NOMO-1 treated with dmso at 0.1 percent for 144 hours (cell line): Measurements from ENCODE around the gene DNAH9.
"Not testable (repeated sequence)": the region's sequence is repeated elsewhere in the genome, so short reads cannot be mapped to it uniquely, and the experiment has no call there.

ENCODE experiments used
- DNase-seq: peaks from one replicate; lab custom pipeline; 2025; ENCODE audit not compliant: unreplicated experiment; lab: John Stamatoyannopoulos, UW

The DNAH9 gene

DNA sequence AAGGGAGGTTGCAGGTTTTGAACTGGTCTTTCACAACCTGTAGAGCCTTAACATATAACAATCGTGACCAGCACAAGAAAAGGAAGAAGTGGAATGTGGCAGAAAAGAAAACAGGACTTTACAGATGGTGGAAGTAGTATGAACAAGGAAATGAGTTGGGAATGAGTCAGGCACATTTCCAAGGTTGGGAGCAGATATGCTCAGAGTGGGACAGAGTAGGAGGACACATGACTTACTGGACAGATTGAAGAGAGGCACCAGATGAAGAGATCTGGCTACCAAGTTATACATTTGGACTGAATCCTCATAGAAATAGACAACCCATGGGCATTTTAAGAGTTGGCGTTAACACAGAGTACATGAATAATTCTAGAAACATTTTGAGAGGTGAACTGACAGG is 303.7 kb downstream of the DNAH9 start:
- no peak for DNase-seq

DNA sequence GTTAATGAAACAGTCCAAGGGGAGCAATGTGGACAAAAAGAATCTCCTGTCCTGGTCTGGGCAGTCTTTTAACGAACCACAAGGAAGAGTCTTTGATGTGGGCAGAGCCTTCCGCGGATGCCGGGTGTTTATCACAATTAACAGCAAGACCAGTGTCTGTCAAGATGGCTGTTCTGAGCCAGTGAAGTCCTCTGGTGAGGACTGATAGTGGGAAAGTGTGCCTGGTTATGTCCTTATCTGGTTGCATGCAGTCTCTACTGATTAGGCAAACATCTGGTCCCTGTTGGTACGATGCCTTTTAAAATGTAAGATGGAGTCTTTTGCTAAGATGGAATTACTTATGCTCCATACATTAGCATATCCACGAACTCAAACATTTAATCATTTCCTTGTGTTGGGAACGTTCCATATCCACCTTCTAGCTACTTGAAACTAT is 310.5 kb downstream of the DNAH9 start:
- no peak for DNase-seq

DNA sequence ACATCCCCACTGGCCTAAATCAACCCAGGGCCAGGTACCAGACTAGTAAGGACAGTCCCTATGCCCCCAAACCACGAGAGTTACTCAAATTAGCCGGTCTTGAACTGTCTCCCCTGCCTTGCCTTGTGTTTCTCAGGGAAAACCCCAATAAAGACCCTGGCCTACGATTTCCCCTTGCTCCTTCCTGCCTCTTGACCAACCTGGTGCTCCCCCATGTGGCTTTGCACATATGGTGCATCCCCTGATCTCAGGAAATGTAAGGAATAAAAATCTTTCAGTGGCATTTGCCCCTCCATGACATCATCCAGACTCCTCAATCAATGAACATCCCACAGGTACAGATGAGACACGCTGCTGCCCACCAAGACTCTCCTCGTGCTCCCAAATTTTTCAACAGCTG is 311.1 kb downstream of the DNAH9 start:
- no peak for DNase-seq

DNA sequence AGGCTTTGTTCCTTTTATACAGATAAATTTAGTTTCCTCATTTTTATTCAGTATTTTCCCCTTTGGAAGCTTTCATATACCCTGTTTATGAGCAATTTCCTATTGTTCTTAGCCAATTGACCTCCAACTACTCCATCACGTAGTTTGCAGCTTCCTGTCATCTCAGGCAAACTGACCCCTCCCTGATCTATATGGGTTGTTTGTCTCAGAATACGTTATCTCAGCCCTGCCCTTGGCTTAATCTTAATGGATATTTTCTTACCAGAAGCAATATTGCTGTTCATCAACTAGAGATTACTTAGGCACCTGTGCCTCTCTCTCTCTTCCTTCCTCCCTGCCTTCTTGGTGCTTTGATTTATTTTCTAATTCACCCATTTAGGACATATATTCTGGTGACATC is 317.8 kb downstream of the DNAH9 start:
- DNase-seq = no peak

DNA sequence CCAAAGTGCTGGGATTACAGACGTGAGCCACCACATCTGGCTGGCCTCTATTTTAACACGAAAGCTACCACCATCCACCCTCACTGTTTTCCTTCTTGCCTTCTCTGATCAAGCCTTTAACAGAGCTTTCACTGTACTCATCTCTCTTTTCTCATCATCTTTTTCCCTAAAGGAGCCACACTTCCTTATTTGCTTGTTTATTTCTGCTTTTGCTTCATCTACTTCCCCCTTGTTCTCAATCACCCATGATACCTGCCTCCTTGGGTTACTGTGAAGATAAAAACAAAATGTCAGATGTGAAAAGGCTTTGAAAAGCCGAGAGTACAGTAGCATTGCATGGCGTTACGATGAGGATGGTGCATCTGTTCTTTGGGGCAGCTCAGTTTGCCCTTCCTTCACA is 319.1 kb downstream of the DNAH9 start:
- DNase-seq = no peak

DNA sequence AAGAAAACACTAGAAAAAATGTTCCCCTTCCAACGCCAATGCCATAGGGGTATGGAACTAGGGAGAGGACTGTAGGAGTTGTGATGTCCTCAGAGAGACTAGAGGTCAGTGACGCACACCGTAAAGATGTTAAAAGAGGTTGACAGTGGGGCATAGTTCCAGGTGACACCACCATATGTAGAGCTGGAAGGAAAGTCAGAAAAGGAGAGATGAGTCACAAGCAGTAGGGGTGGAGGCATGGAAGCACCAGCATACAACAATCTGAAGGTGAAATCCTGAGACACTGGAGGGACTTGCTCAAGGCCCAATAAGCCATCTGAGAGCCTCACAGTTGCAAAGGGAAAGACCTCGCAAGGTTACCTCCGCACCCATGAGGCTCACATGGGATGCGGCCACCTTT is 323.0 kb downstream of the DNAH9 start:
- DNase-seq = no peak

DNA sequence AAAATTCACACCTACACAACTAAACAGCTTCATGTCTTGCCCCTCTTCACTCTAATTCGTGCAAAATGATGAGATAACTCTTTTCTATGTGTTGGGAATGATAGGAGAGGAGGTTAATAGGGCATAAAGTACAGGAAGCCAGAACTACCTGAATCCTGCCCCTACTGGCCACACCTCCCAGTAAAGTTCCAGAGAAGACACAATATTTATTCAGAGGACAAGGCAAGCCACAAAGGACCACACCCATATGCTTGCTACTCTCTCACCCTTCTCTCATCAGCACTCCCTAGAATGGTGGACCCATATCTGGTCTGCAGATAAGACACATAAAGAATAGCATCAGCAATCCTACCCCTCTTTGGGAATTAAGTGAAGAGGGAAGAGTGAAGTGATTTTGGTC is 324.4 kb downstream of the DNAH9 start:
- no peak for DNase-seq

DNA sequence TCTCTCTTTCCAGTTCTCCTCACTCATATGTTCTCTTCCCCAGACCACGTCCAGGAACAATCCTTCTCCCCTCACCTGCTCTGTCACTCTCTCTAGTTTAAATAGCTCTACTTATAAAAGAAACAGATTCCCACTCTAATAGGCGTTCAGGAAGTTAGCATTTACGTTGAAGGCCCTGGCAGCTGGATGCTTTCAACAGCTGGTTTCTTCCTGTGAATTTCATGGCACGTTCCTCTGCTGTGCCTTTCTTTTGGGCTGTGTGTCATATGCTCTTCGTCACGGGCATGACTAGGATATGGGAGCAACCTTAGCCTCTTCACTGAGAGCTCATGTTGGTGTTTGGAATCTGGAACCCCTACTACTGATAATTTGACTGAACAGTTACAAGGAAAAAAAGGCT is 325.8 kb downstream of the DNAH9 start:
- no peak for DNase-seq

DNA sequence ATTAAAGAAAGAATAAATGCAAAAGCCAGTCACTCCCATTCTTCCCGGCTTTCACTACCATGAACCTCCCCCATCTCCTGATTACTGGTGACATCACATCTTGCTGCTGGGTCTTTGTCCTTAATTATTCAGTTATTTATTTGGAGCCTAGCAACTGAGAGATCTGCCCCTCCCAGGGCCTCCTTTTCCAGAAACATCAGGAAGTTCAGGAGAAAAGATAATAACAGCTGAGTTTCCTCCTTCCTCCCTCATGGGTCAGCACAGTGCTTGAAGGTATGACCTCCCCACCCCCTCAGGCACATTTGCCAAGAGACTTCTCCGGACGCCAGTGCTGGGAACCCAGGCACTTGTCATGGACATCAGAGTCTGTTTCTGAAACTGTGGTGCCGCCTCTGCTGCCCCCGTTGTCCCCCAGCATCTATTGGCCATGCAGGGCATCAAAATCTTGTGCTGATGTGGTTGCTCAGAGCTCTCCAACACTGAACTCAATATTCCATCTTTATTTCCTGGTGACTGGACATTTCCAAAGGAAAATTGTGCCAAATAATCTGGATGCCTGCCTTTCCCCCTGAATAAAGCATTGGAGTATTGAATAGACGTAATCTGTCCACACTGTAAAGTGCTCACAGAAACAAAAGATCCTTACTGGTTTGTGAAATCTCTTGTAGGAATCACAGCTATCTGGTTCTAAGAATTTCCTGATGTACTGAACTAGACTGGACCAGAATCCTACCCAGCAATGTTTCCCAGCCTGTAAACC is 327.2 kb downstream of the DNAH9 start:
- no peak for DNase-seq

DNA sequence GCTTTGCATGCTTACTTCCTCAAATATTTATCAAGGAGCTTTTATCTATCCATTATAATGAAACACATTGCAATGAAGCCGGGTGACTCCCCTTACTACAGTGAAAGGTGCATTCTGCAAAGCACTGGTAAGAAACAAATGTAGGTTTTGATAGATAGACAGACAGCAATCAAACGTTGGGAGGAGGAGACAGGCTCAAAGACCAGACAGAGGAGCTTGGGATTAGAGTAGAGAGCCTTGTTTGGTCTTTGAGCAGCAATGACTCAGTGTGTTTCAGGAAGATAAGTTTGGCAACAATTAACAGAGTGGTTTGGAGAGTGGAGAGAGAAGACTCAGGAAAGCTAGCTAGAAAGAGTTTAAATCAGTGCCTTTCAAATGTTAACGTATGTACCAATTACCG is 330.2 kb downstream of the DNAH9 start:
- DNase-seq = no peak

DNA sequence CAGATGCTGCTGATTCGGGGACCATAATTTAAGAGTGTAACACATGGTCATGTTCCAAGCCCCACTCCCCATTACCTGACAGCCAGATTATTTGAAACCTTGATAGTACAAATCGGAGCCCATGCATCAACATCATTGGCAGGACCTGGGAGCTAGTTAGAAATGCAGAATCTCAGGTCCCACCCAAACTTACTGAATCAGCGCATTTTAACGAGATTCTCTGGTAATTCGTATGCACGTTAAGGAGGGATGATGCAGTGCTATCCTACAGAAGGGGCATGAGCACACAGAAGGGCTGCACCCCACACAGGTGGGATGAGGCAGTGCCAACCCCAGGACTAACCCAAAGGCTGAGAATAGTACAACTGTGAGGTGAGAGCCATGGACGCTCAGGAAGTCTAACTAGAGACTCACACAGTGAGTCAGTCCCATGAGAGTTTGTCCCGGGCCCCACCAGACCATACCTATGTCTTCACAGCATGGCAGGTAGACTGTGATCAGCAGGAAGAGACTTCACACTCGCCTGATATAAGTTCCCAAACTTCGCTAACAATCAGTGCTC is 334.1 kb downstream of the DNAH9 start:
- no peak for DNase-seq

DNA sequence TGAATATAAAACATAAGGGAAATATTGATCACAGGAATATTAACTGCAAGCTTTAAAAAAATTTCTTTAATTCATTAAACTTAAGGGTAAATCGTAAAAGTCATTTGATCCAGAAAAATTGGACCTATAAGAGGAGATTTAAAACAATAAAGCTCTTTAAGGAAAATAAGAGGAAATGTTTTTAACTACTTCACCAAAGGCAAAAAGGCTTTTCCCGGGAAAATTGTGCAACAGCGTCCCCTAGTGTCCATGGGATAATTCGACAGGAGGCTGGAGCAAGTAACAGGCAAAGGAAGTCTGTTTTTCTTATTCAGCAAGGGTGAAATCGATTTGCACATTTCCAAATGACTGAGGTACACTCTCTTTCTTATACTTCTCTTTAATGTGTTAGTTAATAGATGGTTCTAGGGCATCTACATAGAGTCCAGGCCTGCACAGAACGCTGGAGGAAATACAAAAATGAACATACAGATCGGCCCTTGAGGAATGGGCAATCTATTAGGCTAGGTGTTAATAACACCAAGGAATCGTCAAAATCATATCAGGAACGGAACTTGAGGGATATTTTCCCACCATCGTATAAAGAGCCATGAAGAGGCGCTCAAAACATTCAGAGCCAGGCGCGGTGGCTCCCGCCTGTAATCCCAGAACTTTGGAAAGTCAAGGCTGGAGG is 337.6 kb downstream of the DNAH9 start:
- no peak for DNase-seq

DNA sequence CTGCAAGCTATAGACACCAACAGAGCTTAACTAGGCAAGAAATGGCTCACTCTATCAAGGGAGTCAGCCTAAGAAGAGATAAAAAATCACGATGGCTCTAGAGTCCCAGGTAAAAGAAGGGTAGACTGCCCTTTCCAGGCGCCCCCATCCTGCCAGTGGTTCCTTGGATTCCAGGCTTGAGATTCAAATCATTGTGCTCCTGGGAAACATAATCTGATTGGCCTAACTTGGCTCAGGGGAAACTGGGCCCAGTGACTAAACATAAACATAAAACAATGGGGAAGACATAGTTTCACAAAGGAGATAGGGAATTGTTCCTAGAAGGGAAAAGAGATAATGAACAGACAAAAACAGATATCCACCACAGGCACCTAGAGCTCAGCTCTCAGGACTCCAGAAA is 342.6 kb downstream of the DNAH9 start:
- DNase-seq = no peak

DNA sequence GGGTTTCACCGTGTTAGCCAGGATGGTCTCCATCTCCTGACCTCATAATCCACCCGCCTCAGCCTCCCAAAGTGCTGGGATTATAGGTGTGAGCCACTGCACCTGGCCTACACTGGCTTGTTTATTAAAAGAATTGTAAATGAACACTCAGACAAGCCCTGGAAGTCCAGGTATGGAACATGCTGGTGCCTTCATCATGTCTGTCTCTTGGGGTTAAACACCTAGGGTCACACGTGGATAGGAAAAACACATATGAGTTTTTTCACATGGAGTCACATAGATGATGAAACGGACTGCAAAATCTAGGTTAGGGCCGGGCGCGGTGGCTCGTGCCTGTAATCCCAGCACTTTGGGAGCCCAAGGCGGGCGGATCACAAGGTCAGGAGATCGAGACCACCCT is 344.8 kb downstream of the DNAH9 start:
- not testable (repeated sequence) for DNase-seq

DNA sequence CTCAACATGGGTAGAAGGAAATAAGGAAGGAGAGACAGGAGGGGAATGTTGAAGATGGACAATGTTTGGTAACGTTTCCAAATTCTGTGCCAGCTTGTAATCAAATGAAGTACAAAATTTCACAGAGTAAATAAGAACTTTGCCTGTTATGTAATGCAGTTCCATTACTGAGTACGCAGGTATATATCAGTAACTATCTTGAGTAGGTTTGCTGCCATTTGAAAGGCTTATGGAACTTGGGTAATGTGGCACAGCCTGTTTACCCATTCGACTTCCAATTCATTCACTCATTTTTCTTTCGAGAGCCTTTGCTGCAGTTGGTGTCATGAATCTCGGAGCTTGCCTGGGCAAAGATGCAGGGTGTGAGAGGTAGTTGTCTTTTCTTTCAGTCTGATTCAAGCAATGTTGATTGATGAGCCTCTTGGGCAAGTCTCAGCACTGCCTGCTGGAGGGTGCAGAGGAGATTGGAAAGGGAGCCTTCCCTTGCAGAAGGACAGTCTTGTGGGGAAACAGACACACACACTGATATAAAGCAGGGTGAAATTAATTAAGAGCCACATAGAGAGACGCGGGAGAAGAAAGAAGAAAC is 345.6 kb downstream of the DNAH9 start:
- DNase-seq = no peak

DNA sequence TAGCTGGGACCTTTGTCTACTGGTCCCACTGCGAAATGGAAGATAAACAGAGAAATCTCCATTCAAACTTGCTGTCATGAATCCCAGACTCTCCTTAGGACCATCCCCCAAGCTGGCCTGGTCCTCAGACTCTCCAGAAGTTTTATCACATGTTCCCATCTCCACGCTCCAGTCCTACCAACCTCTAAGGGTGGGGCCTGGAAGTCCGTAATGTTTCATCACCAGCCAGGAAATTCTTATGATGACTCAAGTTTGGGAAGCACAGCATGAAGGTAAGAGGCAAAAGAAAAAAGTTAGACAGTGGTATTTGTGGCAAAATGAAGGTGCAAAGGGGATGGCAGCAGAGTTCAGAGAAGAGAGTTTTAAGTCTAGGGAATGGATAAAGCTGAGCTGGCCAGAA is 346.3 kb downstream of the DNAH9 start:
- DNase-seq = no peak

DNA sequence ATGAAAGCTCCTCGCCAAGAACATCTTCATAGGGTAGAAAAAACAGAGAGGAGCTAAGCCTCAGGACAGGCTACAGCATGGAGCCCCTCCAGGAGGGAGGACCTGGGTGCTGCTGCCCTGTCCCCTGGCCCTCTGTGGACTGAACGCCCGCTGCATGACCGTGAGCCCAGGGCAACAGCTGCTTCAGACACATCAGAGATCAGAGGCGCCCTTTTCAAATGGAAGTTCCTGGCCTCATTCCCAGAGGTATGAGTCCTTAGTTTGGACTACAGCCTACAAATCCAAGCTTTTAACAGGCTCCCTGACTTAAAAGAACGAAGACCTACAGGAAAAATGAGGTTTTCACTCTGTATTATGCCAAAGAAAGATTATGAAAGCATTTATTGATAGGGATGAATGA is 350.5 kb downstream of the DNAH9 start:
- DNase-seq = no peak

DNA sequence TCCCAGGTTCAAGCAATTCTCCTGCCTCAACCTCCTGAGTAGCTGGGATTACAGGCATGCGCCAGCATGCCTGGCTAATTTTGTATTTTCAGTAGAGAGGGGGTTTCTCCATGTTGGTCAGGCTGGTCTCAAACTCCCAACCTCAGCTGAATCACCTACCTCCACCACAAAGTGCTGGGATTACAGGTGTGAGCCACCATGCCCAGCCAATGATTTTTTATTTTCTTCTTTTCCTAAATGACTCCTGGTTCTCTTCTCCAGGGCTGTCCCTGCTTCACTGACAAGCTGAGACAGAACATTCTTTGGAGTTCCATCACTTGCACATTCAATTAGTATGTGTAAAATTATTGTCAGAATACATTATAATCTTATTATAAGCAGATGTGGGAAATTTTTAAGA is 351.3 kb downstream of the DNAH9 start:
- not testable (repeated sequence) for DNase-seq

DNA sequence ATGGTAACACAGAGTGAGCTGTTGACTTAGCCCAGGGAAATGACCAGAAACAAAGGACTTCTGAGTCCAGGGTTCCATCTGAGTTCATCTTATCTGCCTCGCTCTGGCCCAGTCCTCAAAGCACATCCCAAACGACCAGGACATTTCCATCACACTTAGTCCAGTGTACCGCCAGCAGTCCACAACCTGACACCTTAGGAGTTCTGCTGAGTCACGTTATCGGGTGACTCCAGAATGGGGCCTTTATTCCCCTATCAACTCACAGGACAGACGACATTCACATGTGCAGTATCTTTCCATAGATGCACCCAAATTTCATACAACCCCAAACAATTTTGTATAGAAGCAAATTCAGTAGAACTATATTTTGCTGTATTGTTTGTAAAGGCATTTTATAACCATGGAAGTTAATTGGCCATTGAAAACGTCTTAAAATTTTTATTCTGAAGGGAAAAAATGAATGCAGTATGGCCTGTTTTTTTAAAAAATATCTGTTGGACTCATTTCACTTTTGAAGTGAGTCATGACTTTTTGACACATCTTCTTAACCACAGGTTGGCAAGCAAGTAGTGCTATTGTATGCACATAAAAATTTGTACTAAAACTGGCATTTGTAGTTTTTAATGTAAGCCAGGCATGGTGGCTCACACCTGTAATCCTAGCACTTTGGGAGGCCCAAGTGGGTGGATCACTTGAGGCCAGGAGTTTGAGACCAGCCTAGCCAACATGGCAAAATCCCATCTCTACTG is 352.7 kb downstream of the DNAH9 start:
- no peak for DNase-seq

DNA sequence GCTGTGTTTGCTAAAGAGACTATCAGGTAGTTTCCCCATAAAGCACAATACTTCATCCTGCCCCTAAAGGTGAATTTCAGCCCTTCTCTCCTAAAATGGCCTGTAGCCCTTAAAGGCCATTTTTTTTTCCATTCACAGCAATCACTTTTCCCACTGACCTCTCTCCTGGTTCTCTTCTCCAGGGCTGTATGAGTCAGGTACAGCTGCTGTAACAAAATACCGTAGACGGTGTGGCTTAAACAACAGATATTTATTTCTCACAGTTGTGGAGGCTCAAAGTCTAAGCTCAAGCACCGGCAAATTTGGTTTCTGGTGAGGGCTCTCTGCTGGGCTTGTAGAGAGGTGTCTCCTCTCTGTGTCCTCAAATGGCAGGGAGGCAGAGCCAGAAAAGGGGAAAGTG is 354.3 kb downstream of the DNAH9 start:
- DNase-seq = no peak

DNA sequence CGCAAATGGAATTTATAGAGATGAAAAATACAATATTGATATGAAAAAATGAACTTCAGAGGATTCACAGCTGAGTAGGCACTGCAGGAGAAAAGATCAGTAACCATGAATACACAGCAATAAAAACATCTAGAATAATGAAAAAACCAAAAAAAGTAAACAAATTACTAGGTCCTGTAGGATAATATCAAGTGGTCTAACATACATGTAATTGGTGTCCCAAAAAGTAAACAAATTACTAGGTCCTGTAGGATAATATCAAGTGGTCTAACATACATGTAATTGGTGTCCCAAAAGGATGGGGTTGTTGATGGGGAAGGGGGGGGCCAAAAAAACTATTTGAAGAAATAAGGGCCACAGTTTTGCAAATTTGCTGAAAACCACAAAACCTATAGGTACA is 355.7 kb downstream of the DNAH9 start:
- no peak for DNase-seq
